IMR-90 (cell line): Measurements from ENCODE around the gene ZNF879.

Experiments
- ELK1 ChIP-seq: fragments of 150-350 bp; IDR thresholded peaks from 2 replicates; pipeline ENCODE4 v1.6.1; 2016; ENCODE audit warnings: low read depth, mild to moderate bottlenecking, low read length, moderate library complexity, borderline replicate concordance
- POLR2A ChIP-seq: IDR thresholded peaks from 2 replicates; pipeline ENCODE4 v1.6.1; 2012; ENCODE audit warnings: mild to moderate bottlenecking, low read depth, low read length

GRCh38 chr5:178992291-178992895 lies 31.2 kb upstream of the ZNF879 start:
- TF ChIP-seq POLR2A (no peak), ELK1 (no peak)
